Neural cell (in vitro differentiated cells): ENCODE measurements around the gene WRAP73. TPM values are rescaled to one million over a fixed set of nuclear protein-coding genes. Genes with fewer than 3 reads are reported as not detected.

Experiments
- H2AFZ ChIP-seq: fragments of 200-600, 300-800 bp; sonication (generic), shearing (Covaris generic); 2 replicates; pipeline ENCODE4 v1.6.0; 2014; ENCODE audit warnings: low read depth, mild to moderate bottlenecking, antibody characterized with exemption, low read length, moderate library complexity
- H3F3A ChIP-seq: fragments of 200-600 bp; shearing (Covaris generic); 2 replicates; pipeline ENCODE4 v1.6.1; 2016; ENCODE audit warnings: mild to moderate bottlenecking, moderate library complexity, mixed read lengths, antibody characterized with exemption, low read length; ENCODE audit not compliant: insufficient read depth, poor library complexity, severe bottlenecking
- H3K27ac ChIP-seq: fragments of 200-600, 300-800 bp; sonication (generic), shearing (Covaris generic); 2 replicates; pipeline ENCODE4 v1.5.1; 2014; ENCODE audit warnings: mild to moderate bottlenecking, low read length, moderate library complexity
- H3K27me3 ChIP-seq: fragments of 300-800, 200-600 bp; sonication (generic), shearing (Covaris generic); 2 replicates; pipeline ENCODE4 v1.6.0; 2014; ENCODE audit warnings: mild to moderate bottlenecking, low read depth, low read length, moderate library complexity; ENCODE audit not compliant: insufficient read depth
- H3K36me3 ChIP-seq: fragments of 300-800, 200-600 bp; sonication (generic), shearing (Covaris generic); 2 replicates; pipeline ENCODE4 v1.5.1; 2014; ENCODE audit warnings: mild to moderate bottlenecking, antibody characterized with exemption, low read length, moderate library complexity; ENCODE audit not compliant: insufficient read depth
- H3K4me2 ChIP-seq: fragments of 300-800, 200-600 bp; sonication (generic), shearing (Covaris generic); 2 replicates; pipeline ENCODE4 v1.6.0; 2014; ENCODE audit warnings: mild to moderate bottlenecking, low read length
- H3K4me3 ChIP-seq: fragments of 300-800, 200-600 bp; sonication (generic), shearing (Covaris generic); 2 replicates; pipeline ENCODE4 v1.5.1; 2014; ENCODE audit warnings: mild to moderate bottlenecking, low read length, moderate library complexity
- H3K79me2 ChIP-seq: fragments of 200-600 bp; shearing (Covaris generic); replicated peaks from 2 replicates; pipeline ENCODE4 v1.6.0; 2014; ENCODE audit warnings: mild to moderate bottlenecking, low read length, moderate library complexity; ENCODE audit not compliant: insufficient read depth
- H3K9ac ChIP-seq: fragments of 300-800, 200-600 bp; sonication (generic), shearing (Covaris generic); 2 replicates; pipeline ENCODE4 v1.6.1; 2016; ENCODE audit warnings: mild to moderate bottlenecking, low read length, mixed read lengths
- H3K9me2 ChIP-seq: fragments of 200-600 bp; shearing (Covaris generic); 2 replicates; pipeline ENCODE4 v1.6.1; 2016; ENCODE audit warnings: mild to moderate bottlenecking, low read length, mixed read lengths; ENCODE audit not compliant: insufficient read depth
- H3K9me3 ChIP-seq: fragments of 200-600, 300-800 bp; sonication (generic), shearing (Covaris generic); 2 replicates; pipeline ENCODE4 v1.6.1; 2016; ENCODE audit warnings: mild to moderate bottlenecking, mixed run types, low read length, moderate library complexity, mixed read lengths
- H4K20me1 ChIP-seq: fragments of 200-600 bp; shearing (Covaris generic); 2 replicates; pipeline ENCODE4 v1.6.1; 2016; ENCODE audit warnings: mild to moderate bottlenecking, mixed run types; ENCODE audit not compliant: insufficient read depth
- CTCF ChIP-seq: fragments of 450-650 bp; IDR thresholded peaks from 2 replicates; pipeline ENCODE4 v1.5.1; 2014; ENCODE audit warnings: antibody characterized with exemption, mild to moderate bottlenecking, moderate library complexity; ENCODE audit not compliant: poor library complexity, severe bottlenecking
- EP300 ChIP-seq: fragments of 450-650 bp; conservative IDR thresholded peaks from 2 replicates; pipeline ENCODE4 v1.6.1; 2014; ENCODE audit warnings: antibody characterized with exemption, mild to moderate bottlenecking, moderate library complexity; ENCODE audit not compliant: poor library complexity, severe bottlenecking
- EZH2 ChIP-seq: fragments of 200-600, 300-800 bp; shearing (Covaris generic), sonication (generic); IDR thresholded peaks from 2 replicates; pipeline ENCODE4 v1.6.1; 2014; ENCODE audit warnings: antibody characterized with exemption, low read length, borderline replicate concordance, mild to moderate bottlenecking; ENCODE audit not compliant: insufficient read depth, poor library complexity, severe bottlenecking
- MXI1 ChIP-seq: fragments of 450-650 bp; conservative IDR thresholded peaks from 2 replicates; pipeline ENCODE4 v1.6.1; 2014; ENCODE audit warnings: antibody characterized with exemption, mild to moderate bottlenecking; ENCODE audit not compliant: poor library complexity, severe bottlenecking
- POLR2AphosphoS5 ChIP-seq: IDR thresholded peaks from 2 replicates; pipeline ENCODE4 v1.6.1; 2012
- RAD21 ChIP-seq: fragments of 450-650 bp; conservative IDR thresholded peaks from 2 replicates; pipeline ENCODE4 v1.6.1; 2014; ENCODE audit warnings: antibody characterized with exemption, mild to moderate bottlenecking, moderate library complexity
- SMC3 ChIP-seq: fragments of 450-650 bp; conservative IDR thresholded peaks from 2 replicates; pipeline ENCODE4 v1.6.1; 2014; ENCODE audit warnings: antibody characterized with exemption, mild to moderate bottlenecking, moderate library complexity; ENCODE audit not compliant: poor library complexity
- TAF1 ChIP-seq: IDR thresholded peaks from 2 replicates; pipeline ENCODE4 v1.6.1; 2012; ENCODE audit warnings: low read depth
- polyA plus RNA-seq: library from polyadenylated mRNA; depleted of rRNA; stranded (reverse); fragments of >200 nt; gene quantifications from 2 replicates; pipeline ENCODE4 v1.2.3, GENCODE V29; 2014
- TF ChIP-seq, protein P1 (sequence below): IDR thresholded peaks from 2 replicates; pipeline ENCODE4 v1.6.1; 2012; ENCODE audit warnings: borderline replicate concordance

Gene WRAP73
- polyA plus RNA-seq, 1 donor from 2014 or later: 32.9 TPM

- TF ChIP-seq RAD21 (no peak), MXI1 (no peak), SMC3 (no peak)
- H3K9me2 ChIP-seq: no peaks in the 10 kb centered on the region
- peaks cover 4% of the 10 kb centered on the region for H3K79me2 ChIP-seq
- no peak overlapping the region for H3K27ac ChIP-seq
- peaks cover 7% of the 10 kb centered on the region for H3K36me3 ChIP-seq
- no peaks in the 10 kb centered on the region for H3F3A ChIP-seq
- no peaks in the 10 kb centered on the region for H4K20me1 ChIP-seq
- H3K4me2 ChIP-seq: no peak overlapping the region
- no peak overlapping the region for H2AFZ ChIP-seq
- no peaks in the 10 kb centered on the region for H3K9me3 ChIP-seq
- H3K9ac ChIP-seq: no peak overlapping the region
- peaks cover 16% of the 10 kb centered on the region for H3K27me3 ChIP-seq
- no peak overlapping the region for H3K4me3 ChIP-seq
Observed at GRCh38 chr1:3646596-3646995, 3.3 kb downstream of the WRAP73 start.

- Histone ChIP-seq H2AFZ (no peak overlapping the region), H4K20me1 (no peaks in the 10 kb centered on the region), H3K9me3 (no peaks in the 10 kb centered on the region), H3K4me3 (no peak overlapping the region), H3K9me2 (no peaks in the 10 kb centered on the region), H3K4me2 (no peak overlapping the region), H3K9ac (no peak overlapping the region), H3K27ac (no peak overlapping the region), H3K27me3 (peaks cover 8% of the 10 kb centered on the region), H3F3A (no peaks in the 10 kb centered on the region), H3K79me2 (peaks cover 4% of the 10 kb centered on the region), H3K36me3 (peaks cover 7% of the 10 kb centered on the region)
- TF ChIP-seq MXI1: no peak
- TF ChIP-seq, protein P1, sequence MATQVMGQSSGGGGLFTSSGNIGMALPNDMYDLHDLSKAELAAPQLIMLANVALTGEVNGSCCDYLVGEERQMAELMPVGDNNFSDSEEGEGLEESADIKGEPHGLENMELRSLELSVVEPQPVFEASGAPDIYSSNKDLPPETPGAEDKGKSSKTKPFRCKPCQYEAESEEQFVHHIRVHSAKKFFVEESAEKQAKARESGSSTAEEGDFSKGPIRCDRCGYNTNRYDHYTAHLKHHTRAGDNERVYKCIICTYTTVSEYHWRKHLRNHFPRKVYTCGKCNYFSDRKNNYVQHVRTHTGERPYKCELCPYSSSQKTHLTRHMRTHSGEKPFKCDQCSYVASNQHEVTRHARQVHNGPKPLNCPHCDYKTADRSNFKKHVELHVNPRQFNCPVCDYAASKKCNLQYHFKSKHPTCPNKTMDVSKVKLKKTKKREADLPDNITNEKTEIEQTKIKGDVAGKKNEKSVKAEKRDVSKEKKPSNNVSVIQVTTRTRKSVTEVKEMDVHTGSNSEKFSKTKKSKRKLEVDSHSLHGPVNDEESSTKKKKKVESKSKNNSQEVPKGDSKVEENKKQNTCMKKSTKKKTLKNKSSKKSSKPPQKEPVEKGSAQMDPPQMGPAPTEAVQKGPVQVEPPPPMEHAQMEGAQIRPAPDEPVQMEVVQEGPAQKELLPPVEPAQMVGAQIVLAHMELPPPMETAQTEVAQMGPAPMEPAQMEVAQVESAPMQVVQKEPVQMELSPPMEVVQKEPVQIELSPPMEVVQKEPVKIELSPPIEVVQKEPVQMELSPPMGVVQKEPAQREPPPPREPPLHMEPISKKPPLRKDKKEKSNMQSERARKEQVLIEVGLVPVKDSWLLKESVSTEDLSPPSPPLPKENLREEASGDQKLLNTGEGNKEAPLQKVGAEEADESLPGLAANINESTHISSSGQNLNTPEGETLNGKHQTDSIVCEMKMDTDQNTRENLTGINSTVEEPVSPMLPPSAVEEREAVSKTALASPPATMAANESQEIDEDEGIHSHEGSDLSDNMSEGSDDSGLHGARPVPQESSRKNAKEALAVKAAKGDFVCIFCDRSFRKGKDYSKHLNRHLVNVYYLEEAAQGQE: no peak
Observed at GRCh38 chr1:3645666-3646355, 4.1 kb downstream of the WRAP73 start.

- Histone ChIP-seq H3K36me3 (peaks cover 7% of the 10 kb centered on the region), H3K27ac (no peak overlapping the region), H3K27me3 (peaks cover 3% of the 10 kb centered on the region), H3K4me2 (no peak overlapping the region), H3K9me2 (no peaks in the 10 kb centered on the region), H3K4me3 (no peak overlapping the region), H3F3A (no peaks in the 10 kb centered on the region), H4K20me1 (no peaks in the 10 kb centered on the region), H2AFZ (no peak overlapping the region), H3K79me2 (peaks cover 4% of the 10 kb centered on the region), H3K9me3 (no peaks in the 10 kb centered on the region), H3K9ac (no peak overlapping the region)
- no peak for TF ChIP-seq RAD21
- TF ChIP-seq CTCF: no peak
- TF ChIP-seq POLR2AphosphoS5: no peak
- TF ChIP-seq TAF1: no peak
- no peak for TF ChIP-seq MXI1
- no peak for TF ChIP-seq EZH2
- no peak for TF ChIP-seq SMC3
- no peak for TF ChIP-seq EP300
- TF ChIP-seq, protein P1: no peak
Observed at GRCh38 chr1:3645247-3645646, 4.7 kb downstream of the WRAP73 start.
